Right atrium auricular region (tissue), 2 donors: ENCODE data around the gene ARHGEF17. TPM values are rescaled to one million over a fixed set of nuclear protein-coding genes. Genes with fewer than 3 reads are reported as not detected.

Experiments
- DNase-seq: peaks from one replicate; pipeline ENCODE4 v3.0.0-alpha.2; 2019; ENCODE audit warnings: low spot score
- H3K27ac ChIP-seq, 2 donors: fragments of 200-600 bp; sonication (generic); 1 replicate in 1 of 2; 2 replicates in 1 of 2; pipeline ENCODE4 v1.5.1; 2016 to 2019
- H3K27me3 ChIP-seq, 2 donors: fragments of 200-600 bp; sonication (generic); one replicate each; pipeline versions ENCODE4 v1.5.1 to v1.6.0; 2017 to 2019
- H3K36me3 ChIP-seq: fragments of 200-600 bp; sonication (generic); one replicate; pipeline ENCODE4 v1.5.1; 2016
- H3K4me1 ChIP-seq, 2 donors: fragments of 200-600 bp; sonication (generic); one replicate each; pipeline versions ENCODE4 v1.5.1 to v1.6.0; 2017 to 2019
- H3K4me3 ChIP-seq, 2 donors: fragments of 200-600 bp; sonication (generic); 1 replicate in 1 of 2; 2 replicates in 1 of 2; pipeline ENCODE4 v1.5.1; 2017 to 2019; ENCODE audit warnings: mild to moderate bottlenecking in 1 of 2, moderate library complexity in 1 of 2
- H3K9me3 ChIP-seq, 2 donors: fragments of 200-600 bp; sonication (generic); one replicate each; pipeline ENCODE4 v1.5.1; 2019
- CTCF ChIP-seq, 2 donors: fragments of 200-600 bp; sonication (generic); IDR thresholded peaks; one replicate each; pipeline ENCODE4 v1.5.1; 2019; ENCODE audit warnings: antibody characterized with exemption in 2 of 2
- total RNA-seq, 2 donors: library from RNA; depleted of rRNA; stranded (reverse); fragments of >200 nt; gene quantifications; one replicate each; pipeline ENCODE4 v1.1.0, GENCODE V29; 2016

ARHGEF17 gene
- total RNA-seq, 2 donors from 2014 or later, result 41.6 to 59.9 TPM

GRCh38 chr11:73350908-73351636 lies 43.0 kb downstream of the ARHGEF17 start:
- peak; percentile 75 for DNase-seq
- peaks cover 0 to 8% of the 10 kb centered on the region in 2 donors for H3K4me1 ChIP-seq
- H3K9me3 ChIP-seq, result no peaks in the 10 kb centered on the region
- no peak overlapping the region for H3K27ac ChIP-seq
- H3K4me3 ChIP-seq, result no peak overlapping the region
- peak; percentile 94 to 95 for TF ChIP-seq CTCF (IDR thresholded peaks at IDR 0.05)
- H3K36me3 ChIP-seq, result peaks cover 33% of the 10 kb centered on the region
- no peaks in the 10 kb centered on the region for H3K27me3 ChIP-seq

- no peak for DNase-seq
- Histone ChIP-seq H3K9me3 (no peaks in the 10 kb centered on the region), H3K27me3 (no peaks in the 10 kb centered on the region), H3K4me3 (no peak overlapping the region), H3K4me1 (peaks cover 0 to 8% of the 10 kb centered on the region in 2 donors), H3K27ac (no peak overlapping the region), H3K36me3 (peaks cover 39% of the 10 kb centered on the region)
- TF ChIP-seq CTCF (IDR thresholded peaks at IDR 0.05), result no peak
Measured at GRCh38 chr11:73353422-73353821, 45.3 kb downstream of the ARHGEF17 start.

GRCh38 chr11:73355109-73355508 lies 47.0 kb downstream of the ARHGEF17 start:
- TF ChIP-seq CTCF (IDR thresholded peaks at IDR 0.05), result no peak
- H3K4me3 ChIP-seq, result no peak overlapping the region
- H3K36me3 ChIP-seq, result peaks cover 49% of the 10 kb centered on the region
- H3K27ac ChIP-seq, result no peak overlapping the region
- no peaks in the 10 kb centered on the region for H3K9me3 ChIP-seq
- peaks cover 0 to 11% of the 10 kb centered on the region in 2 donors for H3K4me1 ChIP-seq
- no peak for DNase-seq
- no peaks in the 10 kb centered on the region for H3K27me3 ChIP-seq

- Histone ChIP-seq H3K27me3 (no peaks in the 10 kb centered on the region), H3K36me3 (peaks cover 70% of the 10 kb centered on the region), H3K4me1 (peaks cover 0 to 18% of the 10 kb centered on the region in 2 donors), H3K4me3 (no peak overlapping the region), H3K9me3 (no peaks in the 10 kb centered on the region), H3K27ac (no peak overlapping the region)
- no peak for TF ChIP-seq CTCF (IDR thresholded peaks at IDR 0.05)
- no peak for DNase-seq
Measured at GRCh38 chr11:73356979-73357860, 49.1 kb downstream of the ARHGEF17 start.

GRCh38 chr11:73358071-73358470 lies 50.0 kb downstream of the ARHGEF17 start:
- no peak for DNase-seq
- TF ChIP-seq CTCF (IDR thresholded peaks at IDR 0.05), result no peak
- no peak overlapping the region for H3K27ac ChIP-seq
- no peaks in the 10 kb centered on the region for H3K9me3 ChIP-seq
- H3K4me1 ChIP-seq, result peaks cover 0 to 18% of the 10 kb centered on the region in 2 donors
- no peak overlapping the region for H3K4me3 ChIP-seq
- H3K36me3 ChIP-seq, result peaks cover 73% of the 10 kb centered on the region
- H3K27me3 ChIP-seq, result no peaks in the 10 kb centered on the region
